Measurements from ENCODE around the gene MAP3K14.

The MAP3K14 gene

DNA sequence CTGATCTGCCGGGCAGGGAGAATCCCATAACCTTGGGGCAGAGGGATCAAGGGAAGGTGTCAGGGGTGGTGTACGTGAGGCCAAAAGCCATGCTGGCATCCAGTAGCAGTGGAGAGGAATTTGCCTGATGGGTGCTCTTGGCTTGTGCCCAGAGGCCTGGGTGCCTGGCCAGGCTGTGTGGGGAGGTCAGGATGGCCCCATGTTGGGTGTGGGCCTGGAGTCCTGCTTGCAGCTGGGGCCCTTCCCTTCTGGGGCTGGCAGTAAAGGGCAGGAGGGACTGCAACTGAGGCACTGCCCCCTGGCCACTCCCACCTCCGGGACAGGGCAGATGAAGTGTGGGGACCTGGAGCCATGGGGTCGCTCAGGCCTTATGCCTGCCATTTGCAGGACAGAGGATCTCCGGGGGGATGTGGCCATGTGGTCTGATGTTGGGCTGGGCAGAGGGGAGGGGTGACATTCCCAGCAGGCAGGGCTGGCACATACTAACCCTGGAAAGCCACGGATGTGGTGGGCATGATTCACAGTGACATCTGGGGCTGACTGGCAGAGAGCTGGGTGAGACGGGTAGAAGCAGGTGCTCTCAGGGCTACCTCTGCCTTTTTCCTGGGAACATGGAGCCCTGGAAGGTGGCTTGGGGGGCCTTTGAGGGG lies 91.6 kb downstream of the MAP3K14 start:
- Histone ChIP-seq H3K9ac (ENCODE audit: low read depth, low read length) (no peak overlapping the region), H3K36me3 (ENCODE audit: insufficient read depth, low read length) (no peaks in the 10 kb centered on the region), H3K4me1 (ENCODE audit: insufficient read depth, low read length) (peaks cover 55% of the 10 kb centered on the region), H3K9me3 (ENCODE audit: control insufficient read depth, insufficient read depth, low read length) (no peaks in the 10 kb centered on the region)

DNA sequence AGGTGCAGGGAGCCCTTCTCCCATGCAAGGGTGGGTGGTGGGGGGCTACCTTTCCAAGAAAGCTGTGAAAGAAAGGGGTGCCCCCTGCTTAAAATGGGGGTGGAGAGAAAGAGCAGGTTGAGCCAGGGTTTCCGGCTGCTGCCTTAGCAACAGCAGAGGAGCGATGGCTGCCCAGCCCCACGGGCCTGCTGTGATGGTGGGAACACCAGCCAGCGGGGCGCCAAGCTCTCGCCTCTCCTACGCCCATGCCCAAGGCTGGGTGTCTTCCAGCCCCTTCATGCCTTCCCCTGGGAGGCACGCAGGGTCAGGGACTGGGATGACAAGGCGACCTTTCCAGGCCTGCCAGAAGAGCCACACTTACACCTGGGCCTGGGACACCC lies 92.2 kb downstream of the MAP3K14 start:
- Histone ChIP-seq H3K36me3 (ENCODE audit: insufficient read depth, low read length) (no peaks in the 10 kb centered on the region), H3K9ac (ENCODE audit: low read depth, low read length) (no peak overlapping the region), H3K4me1 (ENCODE audit: insufficient read depth, low read length) (peaks cover 50% of the 10 kb centered on the region), H3K9me3 (ENCODE audit: control insufficient read depth, insufficient read depth, low read length) (no peaks in the 10 kb centered on the region)

DNA sequence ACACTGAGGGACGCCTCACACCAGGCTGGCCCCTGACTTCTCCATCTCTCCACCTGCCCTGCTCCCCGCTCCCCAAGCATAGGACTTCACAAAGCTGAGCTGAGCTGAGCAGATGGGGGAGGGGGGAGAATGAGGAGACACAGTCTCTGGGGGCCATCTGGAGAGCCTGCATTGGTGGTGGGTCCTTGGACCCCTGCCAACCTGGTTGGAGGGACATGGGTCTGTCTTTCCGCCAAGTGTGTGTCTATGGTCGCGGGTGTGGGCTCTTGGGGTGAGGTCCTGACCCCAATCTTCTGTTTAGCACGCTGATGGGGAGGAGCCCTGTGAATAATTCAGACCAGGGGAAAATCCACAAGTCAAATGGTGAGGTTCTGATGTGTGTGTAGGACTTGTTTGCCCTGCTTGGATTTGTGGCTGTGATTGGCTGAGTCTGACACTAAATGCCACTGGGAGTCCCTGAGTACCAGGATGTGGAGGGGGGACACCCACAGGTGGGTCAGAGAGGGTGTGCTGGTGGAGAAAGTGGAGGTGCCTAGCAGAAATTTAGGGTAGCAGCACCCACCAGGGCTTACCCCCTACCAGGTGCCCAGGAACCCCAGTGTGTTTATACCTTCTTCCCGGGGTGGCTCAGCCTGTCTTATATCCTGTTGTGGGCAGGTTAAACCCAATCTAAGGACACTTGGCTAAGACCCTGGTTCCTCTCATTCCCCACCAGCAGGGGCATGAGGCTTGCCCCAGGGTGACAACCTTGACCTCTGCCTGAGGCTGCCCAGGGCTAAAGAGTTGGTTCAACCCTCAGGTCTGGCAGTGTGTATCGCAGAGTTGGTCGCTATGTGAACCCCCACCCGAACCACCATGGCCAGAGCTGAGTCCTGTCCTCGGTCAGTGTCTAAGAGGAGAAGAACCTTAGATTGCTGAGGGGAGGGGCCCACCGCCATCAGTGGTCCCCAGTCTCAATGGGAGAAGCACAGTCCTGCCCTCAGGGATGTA lies 93.0 kb downstream of the MAP3K14 start:
- no peak overlapping the region for H3K9ac ChIP-seq (ENCODE audit: low read depth, low read length)
- no peaks in the 10 kb centered on the region for H3K9me3 ChIP-seq (ENCODE audit: control insufficient read depth, insufficient read depth, low read length)
- H3K4me1 ChIP-seq (ENCODE audit: insufficient read depth, low read length) = peaks cover 42% of the 10 kb centered on the region
- H3K36me3 ChIP-seq (ENCODE audit: insufficient read depth, low read length) = no peaks in the 10 kb centered on the region

DNA sequence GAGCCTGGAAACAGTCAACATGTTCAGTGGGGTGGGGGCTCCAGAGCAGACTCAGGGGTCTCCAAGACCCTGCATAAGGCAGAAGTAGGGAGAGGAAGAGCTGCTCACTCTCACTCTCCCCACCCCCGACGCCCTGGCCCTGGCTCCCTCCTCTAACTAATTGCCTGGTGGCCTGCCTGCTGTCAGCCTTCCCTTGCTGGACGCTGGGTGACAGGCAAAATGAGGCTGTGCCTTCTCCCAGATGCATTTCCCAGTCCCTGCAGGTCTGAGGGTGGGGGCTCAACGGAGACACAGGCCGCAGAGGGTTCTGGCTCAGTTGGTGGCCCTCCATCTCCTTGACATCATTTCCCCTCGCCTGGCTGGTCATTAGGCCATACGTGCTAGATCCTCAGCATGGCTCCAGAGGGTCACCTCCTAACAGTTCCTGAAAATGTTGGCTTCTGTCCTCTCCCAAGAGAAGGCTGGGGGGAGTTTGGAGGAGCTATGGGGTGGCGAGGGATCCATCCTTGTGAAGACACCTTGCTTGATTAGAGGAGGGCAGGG lies 93.8 kb downstream of the MAP3K14 start:
- Histone ChIP-seq H3K4me1 (ENCODE audit: insufficient read depth, low read length) (peaks cover 35% of the 10 kb centered on the region), H3K9me3 (ENCODE audit: control insufficient read depth, insufficient read depth, low read length) (no peaks in the 10 kb centered on the region), H3K9ac (ENCODE audit: low read depth, low read length) (peak overlapping the region; percentile 76; the same call in 1 of the 2 replicates), H3K36me3 (ENCODE audit: insufficient read depth, low read length) (no peaks in the 10 kb centered on the region)

DNA sequence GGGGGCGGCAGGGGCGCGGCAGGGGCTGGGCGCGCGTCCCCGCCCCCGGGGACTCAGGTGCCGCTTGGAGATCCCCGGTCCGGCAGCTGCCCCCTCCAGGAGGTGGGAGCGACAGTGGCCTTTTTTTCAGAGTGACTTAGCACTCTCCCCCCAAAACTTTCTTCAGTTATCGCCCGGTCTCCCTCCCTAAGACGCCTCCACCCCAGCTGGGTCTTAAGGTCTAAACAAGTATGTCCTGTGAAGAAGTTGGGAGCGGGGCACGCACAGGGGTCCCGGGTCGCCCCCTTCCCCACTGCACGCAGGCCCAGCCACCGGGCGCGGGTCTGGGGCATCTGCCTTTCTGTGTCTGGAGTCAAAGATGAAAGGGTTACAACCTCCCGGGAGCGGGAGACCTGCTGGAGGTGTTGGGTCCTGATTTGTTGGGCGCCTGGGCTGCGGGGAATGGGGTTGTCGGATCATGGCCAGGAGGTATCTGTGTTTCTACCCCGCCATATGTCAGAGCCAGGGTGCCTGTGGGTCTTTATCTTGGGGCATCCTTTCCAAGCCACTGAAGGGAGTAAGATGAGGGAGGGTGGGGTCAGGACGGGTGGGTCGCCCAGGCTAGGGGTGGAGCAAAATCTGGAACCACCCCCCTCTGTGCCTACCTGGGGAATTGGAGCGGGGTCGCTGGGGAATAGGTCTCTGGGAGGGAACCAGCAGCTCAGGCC lies 94.4 kb downstream of the MAP3K14 start:
- Histone ChIP-seq H3K9me3 (ENCODE audit: control insufficient read depth, insufficient read depth, low read length) (no peaks in the 10 kb centered on the region), H3K36me3 (ENCODE audit: insufficient read depth, low read length) (no peaks in the 10 kb centered on the region), H3K4me1 (ENCODE audit: insufficient read depth, low read length) (peaks cover 29% of the 10 kb centered on the region), H3K9ac (ENCODE audit: low read depth, low read length) (peak overlapping the region; percentile 76; the same call in 1 of the 2 replicates)

DNA sequence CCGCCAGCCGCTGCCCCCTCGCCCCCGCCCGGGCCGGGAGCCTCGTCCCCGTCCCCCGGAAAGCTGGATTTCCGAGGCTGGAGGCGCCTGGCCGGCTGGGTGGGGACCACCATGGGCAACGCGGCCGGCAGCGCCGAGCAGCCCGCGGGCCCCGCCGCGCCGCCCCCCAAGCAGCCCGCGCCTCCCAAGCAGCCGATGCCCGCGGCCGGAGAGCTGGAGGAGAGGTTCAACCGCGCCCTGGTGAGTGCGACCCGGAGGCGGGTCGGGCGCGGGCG lies 94.9 kb downstream of the MAP3K14 start:
- Histone ChIP-seq H3K9ac (ENCODE audit: low read depth, low read length) (peak overlapping the region; percentile 76; the same call in 1 of the 2 replicates), H3K36me3 (ENCODE audit: insufficient read depth, low read length) (no peaks in the 10 kb centered on the region), H3K4me1 (ENCODE audit: insufficient read depth, low read length) (peaks cover 25% of the 10 kb centered on the region), H3K9me3 (ENCODE audit: control insufficient read depth, insufficient read depth, low read length) (no peaks in the 10 kb centered on the region)

DNA sequence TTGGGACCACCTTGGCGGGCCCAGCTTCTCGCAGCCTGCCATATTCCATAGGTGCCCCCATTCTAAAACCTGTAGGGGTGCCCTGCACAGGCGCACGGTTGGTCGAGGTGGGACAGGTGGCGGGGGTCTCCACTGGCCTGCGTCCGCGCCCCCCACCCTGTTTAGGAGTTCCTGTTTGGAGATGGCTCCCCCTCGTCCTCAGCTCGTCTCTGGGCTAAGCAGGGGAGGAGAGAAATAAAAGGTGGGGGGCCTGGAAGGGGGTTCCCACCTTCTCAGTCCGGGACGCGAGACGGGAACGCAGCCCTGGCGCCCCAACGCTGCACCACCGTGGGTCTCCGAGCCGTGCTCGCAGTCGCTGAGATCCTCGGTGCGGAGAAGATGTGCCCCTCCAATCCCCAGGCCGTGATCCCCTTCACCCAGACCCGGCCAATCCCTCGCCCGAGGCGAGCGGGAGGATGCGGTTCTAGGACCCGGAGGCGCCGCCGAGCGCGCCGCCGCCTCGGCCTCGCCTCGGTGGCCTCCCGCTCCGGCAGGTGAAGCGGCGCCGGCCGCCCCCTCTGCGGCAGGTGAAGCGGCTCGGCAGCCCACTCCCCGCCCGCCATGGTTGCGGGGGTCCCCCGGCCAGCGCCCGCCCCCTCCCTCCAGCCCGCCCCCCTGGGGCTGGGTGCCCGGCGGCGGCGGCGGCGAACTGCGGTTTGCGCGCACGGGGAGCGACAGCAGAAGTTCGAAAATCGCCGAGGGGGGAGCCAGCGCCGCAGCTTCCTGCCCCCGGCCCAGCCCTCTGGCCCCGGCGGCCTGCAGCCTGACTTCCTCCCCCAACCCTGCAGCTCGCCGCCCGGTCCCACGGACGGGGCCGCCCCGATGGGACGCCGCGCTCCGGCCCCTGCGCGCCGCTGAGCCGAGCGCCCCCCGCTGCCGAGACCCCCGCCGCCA lies 95.5 kb downstream of the MAP3K14 start, which contains the start of gene FMNL1:
Gene FMNL1 (plus strand): TSS at position 805 of the 933 bp plus-strand sequence. CDS start 240 bp downstream, outside the sequence.
- Histone ChIP-seq H3K9me3 (ENCODE audit: control insufficient read depth, insufficient read depth, low read length) (no peaks in the 10 kb centered on the region), H3K4me1 (ENCODE audit: insufficient read depth, low read length) (peaks cover 21% of the 10 kb centered on the region), H3K9ac (ENCODE audit: low read depth, low read length) (peak within 1 kb of the TSS; percentile 76), H3K36me3 (ENCODE audit: insufficient read depth, low read length) (no peaks in the 10 kb centered on the region)

DNA sequence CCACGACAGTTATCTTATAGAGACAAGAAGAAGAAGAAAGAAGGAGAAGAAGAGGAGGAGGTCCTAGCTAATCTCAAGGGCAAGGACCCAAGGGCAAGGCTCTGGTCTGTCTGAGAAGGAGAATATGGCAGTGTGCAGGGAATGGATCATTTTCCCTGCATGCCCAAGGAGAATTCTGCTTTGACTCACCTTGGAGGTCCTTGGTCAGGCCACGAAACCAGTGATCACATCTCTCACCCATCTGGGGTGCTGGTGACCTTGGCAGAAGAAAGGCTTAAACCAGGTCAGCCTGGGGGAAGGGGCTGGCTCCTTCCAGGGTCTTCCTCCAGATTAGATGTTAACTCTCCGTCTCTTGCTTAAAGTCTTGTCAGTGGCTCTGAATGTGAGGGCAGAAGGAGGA lies 96.7 kb downstream of the MAP3K14 start:
- H3K36me3 ChIP-seq (ENCODE audit: insufficient read depth, low read length) = no peaks in the 10 kb centered on the region
- no peaks in the 10 kb centered on the region for H3K9me3 ChIP-seq (ENCODE audit: control insufficient read depth, insufficient read depth, low read length)
- peaks cover 8% of the 10 kb centered on the region for H3K4me1 ChIP-seq (ENCODE audit: insufficient read depth, low read length)
- H3K9ac ChIP-seq (ENCODE audit: low read depth, low read length) = no peak overlapping the region

DNA sequence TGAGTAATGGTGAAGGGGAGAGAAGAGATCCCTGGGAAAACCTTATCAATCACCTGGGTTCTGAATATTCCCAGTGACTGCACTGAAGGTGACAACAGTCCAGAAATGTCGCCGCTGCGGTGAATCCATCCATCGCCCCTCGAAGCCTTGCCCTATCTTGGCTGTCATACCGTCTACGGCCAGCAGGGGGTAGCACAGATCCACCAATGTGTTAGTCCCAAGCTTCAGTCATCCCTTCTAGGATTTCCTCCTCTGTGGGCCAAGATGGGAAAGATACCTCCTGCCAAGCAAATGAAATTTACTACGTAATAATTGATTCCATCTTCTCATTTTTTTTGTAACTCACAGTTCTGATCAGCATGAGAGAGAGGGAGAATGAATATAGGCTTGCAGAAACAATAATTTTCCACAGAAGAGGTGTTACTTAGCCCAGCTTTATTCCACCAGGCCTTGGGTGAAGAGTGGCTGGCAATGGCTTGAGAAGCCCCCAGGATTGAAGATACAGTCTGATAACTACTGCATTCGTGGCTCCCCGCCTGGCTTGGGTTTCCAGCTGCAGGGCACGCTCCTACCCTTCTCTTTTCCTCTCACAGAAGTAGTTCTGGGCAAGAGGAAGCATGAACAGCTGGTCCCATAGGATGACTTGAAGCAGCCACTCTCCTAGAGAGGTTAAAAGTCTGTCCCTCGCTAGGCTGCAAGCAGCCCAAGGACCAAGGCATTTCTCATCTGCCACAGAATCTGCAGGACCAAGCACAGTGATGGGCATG lies 97.7 kb downstream of the MAP3K14 start:
- H3K9ac ChIP-seq (ENCODE audit: low read depth, low read length) = no peak overlapping the region
- H3K9me3 ChIP-seq (ENCODE audit: control insufficient read depth, insufficient read depth, low read length) = no peaks in the 10 kb centered on the region
- peaks cover 8% of the 10 kb centered on the region; the same call in 1 of the 2 replicates for H3K4me1 ChIP-seq (ENCODE audit: insufficient read depth, low read length)
- H3K36me3 ChIP-seq (ENCODE audit: insufficient read depth, low read length) = no peaks in the 10 kb centered on the region
